Memory B cell (primary cell): Measurements from ENCODE around the gene CAPN13.

Experiments
- ATAC-seq: fragments of 150-1000 bp; cut with Tn5 transposase; 2 replicates; pipeline ENCODE4 v1.10.0; 2021; ENCODE audit warnings: low read depth, mild to moderate bottlenecking, moderate library complexity
- DNase-seq, 2 donors: peaks; one replicate each; pipeline ENCODE4 v3.0.0; 2022; ENCODE audit warnings: low spot score in 2 of 2
- H3K27ac Mint-ChIP-seq: one replicate; pipeline ENCODE4 v1.8.0; 2022; ENCODE audit warnings: mild to moderate bottlenecking, moderate library complexity, mixed read lengths
- H3K27me3 Mint-ChIP-seq: one replicate; pipeline ENCODE4 v1.8.0; 2022; ENCODE audit warnings: mixed read lengths
- H3K36me3 Mint-ChIP-seq: one replicate; pipeline ENCODE4 v1.8.0; 2022; ENCODE audit warnings: mild to moderate bottlenecking, mixed read lengths
- H3K4me1 Mint-ChIP-seq: one replicate; pipeline ENCODE4 v1.8.0; 2022; ENCODE audit warnings: mixed read lengths
- H3K4me3 Mint-ChIP-seq: one replicate; pipeline ENCODE4 v1.8.0; 2022; ENCODE audit warnings: mild to moderate bottlenecking, moderate library complexity, mixed read lengths
- H3K9me3 Mint-ChIP-seq: one replicate; pipeline ENCODE4 v1.8.0; 2022; ENCODE audit warnings: mixed read lengths

CAPN13 gene

DNA sequence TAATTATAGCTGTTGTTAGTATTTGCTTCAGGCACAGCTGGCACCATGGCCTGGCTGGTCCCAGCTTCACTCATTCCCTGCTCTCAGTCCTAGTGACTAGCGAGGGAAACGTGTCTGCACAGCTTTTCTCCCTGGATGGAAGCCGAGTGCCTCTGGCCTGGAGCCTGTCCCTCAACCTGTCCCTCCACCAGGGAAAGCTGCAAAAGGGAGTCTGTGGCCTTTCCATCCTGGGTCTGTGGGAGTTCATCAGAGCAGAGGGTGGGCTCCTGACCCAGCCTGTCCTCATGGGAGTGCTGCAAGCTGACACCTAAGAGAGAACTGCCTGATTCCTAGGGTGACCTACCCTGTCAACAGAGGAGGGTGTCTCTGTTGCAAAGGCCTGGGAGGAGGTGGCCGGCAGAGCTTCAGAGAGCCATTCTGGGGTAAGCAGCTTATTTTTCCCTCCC is 118.3 kb downstream of the CAPN13 start:
- ATAC-seq (no peak), DNase-seq (no peak)
- no peaks in the 10 kb centered on the region for H3K27me3 Mint-ChIP-seq
- no peaks in the 10 kb centered on the region for H3K9me3 Mint-ChIP-seq
- no peaks in the 10 kb centered on the region for H3K4me1 Mint-ChIP-seq
- no peak overlapping the region for H3K27ac Mint-ChIP-seq
- no peaks in the 10 kb centered on the region for H3K36me3 Mint-ChIP-seq
- no peak overlapping the region for H3K4me3 Mint-ChIP-seq

DNA sequence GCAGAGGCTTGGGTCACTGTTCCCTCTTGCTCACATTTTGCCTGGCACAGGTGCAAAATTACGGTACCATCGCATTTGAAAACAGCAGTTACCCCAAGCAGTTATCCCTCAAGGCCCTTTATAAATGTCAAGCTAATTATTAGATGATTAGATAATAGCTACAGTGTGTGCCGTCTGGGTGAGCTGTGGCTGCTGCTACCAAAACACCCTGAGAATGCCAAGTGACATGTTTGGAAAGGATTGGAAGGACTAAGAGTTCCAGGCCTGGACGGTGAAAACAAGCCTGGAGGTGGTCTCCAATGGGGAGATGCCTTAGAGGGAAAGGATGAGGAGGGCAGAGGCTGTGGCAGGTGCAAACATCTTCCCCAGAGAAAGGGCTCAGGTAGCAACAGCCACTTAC is 120.6 kb downstream of the CAPN13 start:
- no peak overlapping the region for H3K4me3 Mint-ChIP-seq
- DNase-seq = no peak
- no peaks in the 10 kb centered on the region for H3K27me3 Mint-ChIP-seq
- no peaks in the 10 kb centered on the region for H3K9me3 Mint-ChIP-seq
- no peaks in the 10 kb centered on the region for H3K36me3 Mint-ChIP-seq
- H3K4me1 Mint-ChIP-seq = peaks cover 8% of the 10 kb centered on the region
- no peak for ATAC-seq
- no peak overlapping the region for H3K27ac Mint-ChIP-seq

- no peaks in the 10 kb centered on the region for H3K27me3 Mint-ChIP-seq
- ATAC-seq (no peak), DNase-seq (no peak)
- H3K9me3 Mint-ChIP-seq = no peaks in the 10 kb centered on the region
- no peak overlapping the region for H3K27ac Mint-ChIP-seq
- H3K4me1 Mint-ChIP-seq = peaks cover 8% of the 10 kb centered on the region
- H3K4me3 Mint-ChIP-seq = no peak overlapping the region
- no peaks in the 10 kb centered on the region for H3K36me3 Mint-ChIP-seq
Measured at GRCh38 chr2:30686000-30686399, 121.2 kb downstream of the CAPN13 start.

GRCh38 chr2:30684996-30685395 is 122.2 kb downstream of the CAPN13 start:
- H3K36me3 Mint-ChIP-seq = no peaks in the 10 kb centered on the region
- DNase-seq (no peak), ATAC-seq (no peak)
- H3K27ac Mint-ChIP-seq = no peak overlapping the region
- peaks cover 8% of the 10 kb centered on the region for H3K4me1 Mint-ChIP-seq
- no peak overlapping the region for H3K4me3 Mint-ChIP-seq
- H3K27me3 Mint-ChIP-seq = no peaks in the 10 kb centered on the region
- no peaks in the 10 kb centered on the region for H3K9me3 Mint-ChIP-seq

- ATAC-seq (no peak), DNase-seq (no peak)
- H3K36me3 Mint-ChIP-seq = no peaks in the 10 kb centered on the region
- no peaks in the 10 kb centered on the region for H3K9me3 Mint-ChIP-seq
- H3K4me1 Mint-ChIP-seq = peaks cover 8% of the 10 kb centered on the region
- no peak overlapping the region for H3K27ac Mint-ChIP-seq
- no peaks in the 10 kb centered on the region for H3K27me3 Mint-ChIP-seq
- no peak overlapping the region for H3K4me3 Mint-ChIP-seq
Measured at GRCh38 chr2:30684516-30684915, 122.7 kb downstream of the CAPN13 start.

- DNase-seq (no peak), ATAC-seq (no peak)
- no peak overlapping the region for H3K4me3 Mint-ChIP-seq
- H3K9me3 Mint-ChIP-seq = no peaks in the 10 kb centered on the region
- peak overlapping the region; percentile 78 for H3K27ac Mint-ChIP-seq
- peaks cover 8% of the 10 kb centered on the region for H3K4me1 Mint-ChIP-seq
- no peaks in the 10 kb centered on the region for H3K36me3 Mint-ChIP-seq
- no peaks in the 10 kb centered on the region for H3K27me3 Mint-ChIP-seq
Measured at GRCh38 chr2:30684026-30684425, 123.2 kb downstream of the CAPN13 start.

GRCh38 chr2:30683236-30683956 is 123.8 kb downstream of the CAPN13 start:
- peaks cover 8% of the 10 kb centered on the region for H3K4me1 Mint-ChIP-seq
- peak overlapping the region; percentile 78 for H3K27ac Mint-ChIP-seq
- ATAC-seq (peak; percentile 97), DNase-seq (peak in 1 of 2 donors; percentile 40)
- no peaks in the 10 kb centered on the region for H3K27me3 Mint-ChIP-seq
- no peaks in the 10 kb centered on the region for H3K36me3 Mint-ChIP-seq
- no peak overlapping the region for H3K4me3 Mint-ChIP-seq
- no peaks in the 10 kb centered on the region for H3K9me3 Mint-ChIP-seq

DNA sequence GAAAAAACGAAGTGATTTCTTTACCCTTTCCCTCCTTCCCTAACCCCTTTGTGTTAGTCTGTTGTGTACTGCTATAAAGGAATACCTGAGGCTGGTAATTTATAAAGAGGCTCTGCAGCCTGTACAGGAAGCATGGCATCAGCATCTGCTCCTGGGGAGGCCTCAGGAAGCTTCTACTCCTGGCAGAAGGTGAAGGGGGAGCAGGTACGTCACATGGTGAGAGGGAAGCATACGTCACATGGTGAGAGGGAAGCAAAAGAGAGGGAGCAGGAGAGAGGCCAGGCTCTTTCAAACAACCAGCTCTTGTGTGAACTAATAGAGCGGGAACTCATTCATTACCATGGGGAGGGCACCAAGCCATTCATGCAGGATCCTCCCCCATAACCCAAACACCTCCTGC is 126.2 kb downstream of the CAPN13 start:
- Mint-ChIP-seq H3K36me3 (no peaks in the 10 kb centered on the region), H3K27ac (no peak overlapping the region), H3K4me1 (peaks cover 12% of the 10 kb centered on the region), H3K9me3 (no peaks in the 10 kb centered on the region), H3K4me3 (no peak overlapping the region), H3K27me3 (no peaks in the 10 kb centered on the region)
- DNase-seq (no peak), ATAC-seq (no peak)

DNA sequence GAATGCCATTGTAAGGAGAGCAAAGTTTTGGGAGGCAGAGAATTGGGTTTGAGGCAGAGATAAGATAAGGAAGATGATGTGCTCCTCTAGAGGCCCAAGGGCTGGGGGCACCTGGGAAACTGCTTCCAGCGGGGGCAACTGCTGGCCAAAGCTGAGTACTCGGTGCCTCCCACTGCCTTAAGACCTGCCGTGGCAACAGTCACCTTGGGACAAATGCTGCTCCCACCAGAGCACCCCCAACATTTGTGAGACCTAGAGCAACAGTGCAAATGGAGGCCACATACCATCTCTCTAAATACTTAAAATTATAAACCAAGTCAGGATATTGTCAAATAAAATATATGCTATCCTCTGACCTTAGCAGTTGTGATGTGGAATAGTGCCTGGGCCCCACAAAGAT is 127.1 kb downstream of the CAPN13 start:
- no peak overlapping the region for H3K27ac Mint-ChIP-seq
- DNase-seq = no peak
- H3K4me1 Mint-ChIP-seq = peaks cover 12% of the 10 kb centered on the region
- H3K36me3 Mint-ChIP-seq = no peaks in the 10 kb centered on the region
- no peak overlapping the region for H3K4me3 Mint-ChIP-seq
- no peaks in the 10 kb centered on the region for H3K9me3 Mint-ChIP-seq
- no peak for ATAC-seq
- H3K27me3 Mint-ChIP-seq = no peaks in the 10 kb centered on the region

DNA sequence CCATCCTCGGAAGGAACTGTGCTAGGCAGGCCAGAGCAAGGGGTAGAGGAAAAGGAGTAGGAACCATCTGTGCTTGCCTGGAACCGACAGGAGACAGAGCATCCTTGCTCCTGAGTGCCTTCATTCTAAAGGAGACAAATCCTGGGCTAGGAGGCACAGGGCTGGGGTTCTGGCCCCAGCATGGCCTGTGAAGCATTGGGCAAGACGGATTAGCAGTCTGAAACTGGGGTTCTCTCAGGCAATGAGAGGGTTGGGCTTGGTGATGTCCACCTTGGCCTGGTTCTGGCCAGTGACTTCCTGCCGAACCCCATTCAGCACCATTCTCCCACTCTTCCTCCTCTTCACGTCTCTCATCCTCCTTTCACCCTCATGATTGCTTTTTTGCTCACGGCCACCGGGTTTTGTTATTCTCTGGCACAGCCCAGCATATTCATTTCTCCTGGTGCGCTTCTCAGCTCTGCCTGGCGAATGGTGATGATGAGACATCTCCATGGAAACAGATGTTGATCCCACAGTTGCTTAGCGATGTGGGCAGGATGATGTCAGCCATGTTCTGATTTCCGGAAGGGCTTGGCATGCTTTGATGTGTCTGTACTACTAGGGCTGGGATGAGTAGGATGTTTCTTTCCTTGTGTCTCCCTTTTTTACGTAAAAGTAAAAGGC is 127.7 kb downstream of the CAPN13 start:
- Mint-ChIP-seq H3K4me1 (peaks cover 12% of the 10 kb centered on the region), H3K4me3 (no peak overlapping the region), H3K36me3 (no peaks in the 10 kb centered on the region), H3K27ac (no peak overlapping the region), H3K9me3 (no peaks in the 10 kb centered on the region), H3K27me3 (no peaks in the 10 kb centered on the region)
- ATAC-seq (no peak), DNase-seq (peak in 1 of 2 donors; percentile 9)

DNA sequence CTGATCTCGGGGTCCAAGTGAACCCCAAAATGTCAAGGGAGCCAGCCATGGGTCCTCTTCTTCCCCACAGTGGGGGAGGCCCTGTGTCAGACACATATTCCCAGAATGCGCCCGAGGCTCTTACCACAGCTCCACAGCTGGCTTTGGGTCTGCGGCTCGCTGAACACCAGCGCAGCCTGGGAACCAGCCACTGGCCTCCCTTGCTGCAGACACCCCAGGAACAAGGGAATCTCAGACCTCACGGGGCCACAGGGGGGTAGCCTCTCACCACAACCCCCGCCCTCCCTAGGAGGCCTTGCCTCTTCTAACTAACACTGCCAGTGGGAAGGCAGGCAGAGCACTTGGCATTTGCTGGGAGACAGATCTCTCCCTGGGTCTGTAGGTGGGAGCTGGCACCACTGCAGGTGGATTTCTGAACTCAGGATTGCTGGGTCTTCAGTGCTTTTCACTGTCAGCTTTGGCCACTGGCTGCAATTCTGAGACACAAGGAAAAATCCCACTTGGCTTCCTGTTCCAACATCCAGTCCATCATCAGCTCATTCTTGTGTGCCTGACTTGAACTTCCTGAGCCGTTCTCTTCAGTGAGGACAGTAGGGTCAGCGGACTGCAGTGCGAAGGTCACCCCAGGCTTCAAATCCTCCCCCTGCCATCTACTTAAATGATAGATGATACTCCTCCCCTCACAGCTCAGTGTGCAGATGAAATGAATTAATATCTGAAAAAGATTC is 128.7 kb downstream of the CAPN13 start:
- peaks cover 9% of the 10 kb centered on the region for H3K4me1 Mint-ChIP-seq
- DNase-seq = peak in 1 of 2 donors; percentile 6
- H3K27ac Mint-ChIP-seq = no peak overlapping the region
- H3K4me3 Mint-ChIP-seq = no peak overlapping the region
- H3K27me3 Mint-ChIP-seq = no peaks in the 10 kb centered on the region
- ATAC-seq = no peak
- no peaks in the 10 kb centered on the region for H3K9me3 Mint-ChIP-seq
- no peaks in the 10 kb centered on the region for H3K36me3 Mint-ChIP-seq

DNA sequence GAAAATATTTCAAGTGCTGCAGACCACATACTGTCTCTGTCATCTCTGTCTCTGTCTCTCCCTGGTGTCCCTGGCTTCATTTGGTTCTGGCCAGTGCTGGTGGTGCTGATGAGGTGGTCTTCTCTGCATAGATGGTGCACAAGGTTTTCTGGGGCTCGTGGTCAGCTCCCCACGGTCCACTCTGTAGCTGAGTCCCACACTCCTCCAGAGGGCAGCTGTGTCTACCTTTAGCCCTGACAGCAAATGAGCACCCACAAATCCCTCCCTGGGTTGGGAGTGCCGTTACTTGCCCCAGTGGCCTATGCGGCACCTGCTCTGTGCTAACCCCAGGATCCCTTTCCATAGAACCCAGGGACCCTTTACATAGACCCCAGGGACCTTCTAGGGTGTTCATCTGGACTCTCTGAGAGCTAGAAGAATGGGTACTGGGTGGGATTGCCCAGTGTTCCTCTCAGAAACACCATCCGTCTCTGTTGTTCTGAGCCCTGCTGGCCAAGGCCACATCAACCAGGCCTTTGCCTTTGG is 129.3 kb downstream of the CAPN13 start:
- no peaks in the 10 kb centered on the region for H3K36me3 Mint-ChIP-seq
- no peaks in the 10 kb centered on the region for H3K9me3 Mint-ChIP-seq
- ATAC-seq = no peak
- DNase-seq = no peak
- H3K27ac Mint-ChIP-seq = no peak overlapping the region
- H3K27me3 Mint-ChIP-seq = no peaks in the 10 kb centered on the region
- no peak overlapping the region for H3K4me3 Mint-ChIP-seq
- peaks cover 4% of the 10 kb centered on the region for H3K4me1 Mint-ChIP-seq

- DNase-seq (no peak), ATAC-seq (no peak)
- Mint-ChIP-seq H3K27ac (no peak overlapping the region), H3K4me1 (peaks cover 4% of the 10 kb centered on the region), H3K27me3 (no peaks in the 10 kb centered on the region), H3K9me3 (no peaks in the 10 kb centered on the region), H3K4me3 (no peak overlapping the region), H3K36me3 (no peaks in the 10 kb centered on the region)
Measured at GRCh38 chr2:30677231-30677630, 130.0 kb downstream of the CAPN13 start.

GRCh38 chr2:30675758-30676157 is 131.5 kb downstream of the CAPN13 start:
- no peak overlapping the region for H3K27ac Mint-ChIP-seq
- no peaks in the 10 kb centered on the region for H3K27me3 Mint-ChIP-seq
- H3K36me3 Mint-ChIP-seq = no peaks in the 10 kb centered on the region
- peaks cover 4% of the 10 kb centered on the region for H3K4me1 Mint-ChIP-seq
- H3K9me3 Mint-ChIP-seq = no peaks in the 10 kb centered on the region
- no peak overlapping the region for H3K4me3 Mint-ChIP-seq
- DNase-seq (no peak), ATAC-seq (no peak)
